GM12891 (cell line): Measurements from ENCODE around the gene MARK2.

Experiments used
- POLR2A ChIP-seq: IDR thresholded peaks from 2 replicates; pipeline ENCODE4 v1.6.1; 2011; ENCODE audit warnings: low read depth, low read length, control low read depth
- POLR2AphosphoS5 ChIP-seq: IDR thresholded peaks from 2 replicates; pipeline ENCODE4 v1.6.1; 2011; ENCODE audit warnings: low read depth, low read length, control low read depth

DNA sequence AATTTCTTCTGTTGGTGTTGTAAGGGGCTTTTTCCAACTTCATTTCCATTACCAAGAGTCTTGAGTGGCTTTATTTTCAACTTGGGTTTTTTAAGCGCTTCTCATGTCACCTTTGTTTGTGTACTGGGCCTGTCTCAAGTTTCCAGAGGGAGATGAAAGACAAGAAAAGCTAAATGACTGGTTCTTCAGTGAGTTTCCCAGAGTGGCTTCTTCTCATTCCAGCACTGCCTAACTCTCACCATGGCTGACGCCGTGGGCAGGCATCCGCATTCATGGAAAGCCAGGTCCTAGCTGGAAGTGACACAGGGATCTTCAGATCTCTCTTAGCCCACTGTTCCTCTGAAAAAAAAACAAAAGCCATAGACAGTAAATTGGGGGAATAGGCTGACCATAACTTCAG, 28.6 kb downstream of the MARK2 start:
- no peak for TF ChIP-seq POLR2A
- TF ChIP-seq POLR2AphosphoS5: no peak
